Measurements from ENCODE around the gene CHRNA4.

CHRNA4 gene

GRCh38 chr20:63376283-63377250 lies 15.4 kb upstream of the CHRNA4 start:
- no peak for DNase-seq

- DNase-seq: no peak
These were observed 14.3 kb upstream of the CHRNA4 start for GRCh38 chr20:63375438-63375837.

DNA sequence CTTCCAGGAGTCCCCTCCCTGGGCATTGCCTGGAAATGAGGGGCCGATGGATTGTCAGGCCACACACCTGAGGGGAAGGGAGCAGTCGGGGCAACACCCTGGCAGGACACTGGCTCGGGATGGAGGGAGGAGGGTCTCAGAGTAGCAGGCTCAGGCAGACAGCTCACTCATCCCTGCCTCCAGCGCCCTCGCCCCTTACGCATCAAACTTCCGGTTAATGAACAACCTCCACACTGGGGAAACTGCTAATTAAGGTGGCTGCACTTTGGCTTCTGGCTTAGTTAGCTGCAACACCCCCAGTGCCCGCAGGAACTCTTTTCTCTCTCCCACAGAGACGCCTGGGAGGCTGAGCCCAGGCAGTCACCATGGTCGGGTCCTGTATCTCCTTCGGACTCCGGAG lies 13.4 kb upstream of the CHRNA4 start:
- no peak for DNase-seq

DNA sequence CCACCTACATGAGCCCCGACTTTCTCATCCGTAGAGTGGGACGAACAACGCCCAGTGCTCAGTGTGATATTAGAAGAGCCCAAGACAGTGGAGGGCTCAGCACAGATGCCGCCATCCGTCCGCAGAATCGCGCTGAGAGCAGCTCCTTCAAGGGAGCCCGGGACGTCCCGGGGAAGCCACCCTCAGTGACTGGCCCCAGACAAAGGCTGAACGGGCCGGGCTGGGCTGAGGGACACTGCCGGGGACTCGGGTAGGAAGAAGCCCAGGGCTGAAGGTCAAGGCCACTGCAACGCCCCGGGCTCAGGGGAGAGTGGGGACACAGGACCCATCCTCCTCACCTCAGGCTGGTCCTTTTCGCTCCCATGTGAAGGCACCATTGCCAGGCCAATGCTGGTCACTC lies 12.8 kb upstream of the CHRNA4 start:
- no peak for DNase-seq

DNA sequence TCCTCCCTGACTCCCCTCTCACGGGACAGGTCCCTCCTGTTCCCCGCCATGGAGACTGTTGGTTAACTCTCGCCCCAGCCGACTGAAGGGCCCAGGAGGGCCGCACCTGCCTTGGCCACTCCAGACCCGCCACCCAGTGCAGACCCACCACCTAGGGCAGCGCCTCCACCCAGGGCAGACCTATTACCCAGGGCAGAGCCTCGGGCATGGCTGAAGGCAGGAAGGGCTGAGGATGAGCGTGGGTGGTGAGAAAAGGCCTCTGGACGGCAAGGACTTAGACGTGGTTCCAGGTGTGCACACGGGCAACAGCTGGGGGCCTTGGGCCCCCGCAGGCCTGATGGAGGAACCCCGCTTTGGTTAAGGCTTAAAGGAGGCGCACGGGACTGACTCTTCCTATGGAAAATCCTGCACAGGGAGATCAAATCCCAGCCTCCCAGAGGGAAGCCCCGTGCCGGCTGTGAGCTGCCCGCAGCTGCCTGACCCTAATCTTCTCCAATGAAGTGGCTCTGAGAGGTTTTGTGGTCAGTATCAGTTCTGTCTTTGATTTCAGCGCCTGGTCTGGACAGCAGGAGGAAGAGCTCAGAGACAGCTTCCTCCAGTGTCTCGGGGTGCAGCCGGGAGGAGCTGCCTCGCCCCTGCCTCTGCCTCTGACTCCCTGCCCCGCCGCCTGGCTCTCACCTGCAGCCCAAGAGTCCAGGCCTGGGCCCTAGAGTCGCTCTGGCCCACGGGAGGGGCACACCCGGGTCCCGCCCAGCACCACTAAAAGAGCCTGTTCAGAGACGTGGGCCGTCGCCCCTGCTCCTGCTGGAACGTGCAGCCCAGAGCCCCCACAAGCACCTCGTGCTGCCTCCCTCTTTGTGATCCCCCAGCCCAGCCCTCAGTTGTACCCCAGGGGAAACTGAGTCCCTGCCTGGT lies 12.1 kb upstream of the CHRNA4 start:
- DNase-seq: no peak

DNA sequence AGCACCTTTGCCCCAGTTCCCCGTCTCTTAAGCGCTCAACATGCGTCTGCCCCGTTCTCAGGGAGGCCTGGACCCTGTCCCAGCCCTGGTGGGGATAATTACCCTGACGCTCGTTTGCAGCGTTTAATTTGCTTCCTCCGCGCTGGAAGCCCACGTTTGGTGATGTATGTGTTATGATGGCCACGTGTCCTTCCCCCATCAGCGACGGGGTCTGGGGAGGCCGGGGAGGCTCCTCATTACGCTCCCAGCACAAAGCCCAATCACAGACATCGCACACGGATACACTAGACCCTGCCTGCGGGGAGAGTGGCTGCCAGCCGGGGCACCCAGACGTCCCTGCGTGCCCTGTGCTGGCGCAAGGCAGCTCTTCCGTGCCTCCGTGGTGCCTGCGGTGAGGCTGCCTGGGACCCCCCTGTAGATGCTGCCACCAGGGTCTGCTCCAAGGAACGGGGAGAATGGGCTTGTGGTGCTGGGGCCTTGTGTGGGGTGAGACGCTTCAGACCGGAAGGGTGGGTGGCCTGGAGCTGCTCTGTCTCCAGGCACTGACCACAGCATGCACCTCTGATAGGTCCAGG lies 10.2 kb upstream of the CHRNA4 start:
- no peak for DNase-seq

DNA sequence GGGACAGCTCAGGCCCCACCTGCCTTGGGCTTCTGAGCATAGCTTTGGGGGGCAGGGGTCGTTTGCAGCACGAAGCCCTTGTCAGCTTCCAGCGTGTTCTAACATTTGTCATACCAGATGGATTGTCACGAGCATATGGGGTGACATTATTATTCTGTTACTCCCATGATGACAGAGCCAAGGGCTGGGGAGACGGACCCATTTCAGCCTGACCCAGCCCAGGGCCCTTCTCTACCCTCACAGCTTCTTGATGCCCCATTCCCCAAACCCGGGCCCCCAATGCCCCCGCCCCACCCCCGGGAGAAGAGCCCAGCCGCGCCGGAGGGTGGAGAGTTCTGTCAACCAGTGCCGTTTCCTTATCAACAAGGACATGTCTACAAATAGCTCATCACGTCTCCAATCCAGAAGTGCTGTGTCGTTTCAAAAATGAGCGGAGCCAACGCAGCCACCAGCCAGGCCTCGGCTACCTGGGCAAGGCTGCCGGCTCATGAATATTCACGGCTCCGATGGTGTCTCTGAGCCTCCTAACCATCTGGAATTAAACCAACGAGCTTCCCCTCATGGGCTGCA lies 9.6 kb upstream of the CHRNA4 start:
- DNase-seq: no peak

DNA sequence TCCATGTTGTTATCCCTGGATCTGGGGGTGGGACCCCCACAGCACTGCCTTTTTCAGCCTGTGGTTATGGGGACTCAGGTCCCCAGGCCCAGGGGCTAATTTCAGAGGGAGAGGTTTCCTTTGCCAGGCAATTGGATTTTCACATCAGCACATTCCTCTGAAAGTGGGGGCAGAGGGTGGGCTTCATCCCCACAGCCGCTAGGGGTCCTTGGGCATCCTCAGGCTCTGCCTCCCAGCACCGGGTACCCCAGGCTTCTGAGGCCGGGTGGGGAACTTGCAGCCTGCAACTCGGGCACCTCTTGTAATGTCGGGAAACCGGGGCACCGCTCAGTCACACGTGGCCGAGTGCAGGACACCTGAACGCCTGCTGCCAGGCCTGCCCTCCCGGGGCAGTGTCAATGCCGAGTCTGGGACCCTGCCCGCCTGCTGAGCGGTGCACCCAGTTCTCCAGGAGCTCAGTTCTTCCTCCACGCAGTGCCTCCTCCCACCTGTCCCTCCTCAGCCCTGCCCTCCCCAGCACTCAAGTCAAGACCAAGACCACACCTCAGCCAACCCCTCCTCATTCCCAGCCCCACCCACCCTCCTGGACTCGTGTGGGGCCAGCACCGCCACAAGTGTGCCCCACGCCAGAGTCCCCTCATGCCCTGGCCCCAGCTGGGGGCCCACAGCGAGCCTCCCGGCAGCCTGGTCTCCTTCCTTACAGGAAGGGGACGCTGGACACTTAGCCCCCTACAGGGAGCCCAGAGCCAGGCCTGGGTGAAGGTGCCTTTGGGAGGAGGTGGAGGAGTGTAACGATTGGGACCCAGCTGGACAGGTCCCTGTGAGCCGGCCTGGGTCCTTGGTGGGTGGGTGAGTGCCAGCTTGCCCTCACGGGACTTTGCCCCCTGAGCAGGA lies 8.8 kb upstream of the CHRNA4 start:
- no peak for DNase-seq

DNA sequence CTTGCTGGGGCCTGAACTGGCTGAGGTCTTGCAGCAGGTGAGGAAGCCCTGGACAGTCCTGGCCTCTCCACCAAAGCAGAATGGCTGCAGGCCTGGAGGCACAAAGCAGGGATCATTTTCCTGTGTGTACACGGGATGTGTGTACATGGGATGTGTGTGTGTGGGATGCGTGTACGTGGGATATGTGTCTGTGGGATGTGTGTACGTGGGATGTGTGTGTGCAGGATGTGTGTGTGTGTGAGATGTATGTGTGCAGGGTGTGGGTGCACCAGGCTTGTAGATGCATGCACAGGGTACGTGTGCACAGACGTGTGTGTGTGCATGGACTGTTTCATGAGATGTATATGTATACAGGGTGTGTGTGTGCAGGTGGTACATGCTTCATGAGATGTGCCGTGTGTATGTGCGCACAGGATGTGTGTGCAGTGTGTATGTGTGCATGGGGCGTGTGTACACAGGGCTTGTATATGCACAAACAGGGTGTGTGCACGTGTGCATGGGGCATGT lies 7.9 kb upstream of the CHRNA4 start:
- no peak for DNase-seq

- DNase-seq: no peak
These were observed 7.0 kb upstream of the CHRNA4 start for GRCh38 chr20:63368151-63368550.

- no peak for DNase-seq
These were observed 6.4 kb upstream of the CHRNA4 start for GRCh38 chr20:63367446-63368055.

DNA sequence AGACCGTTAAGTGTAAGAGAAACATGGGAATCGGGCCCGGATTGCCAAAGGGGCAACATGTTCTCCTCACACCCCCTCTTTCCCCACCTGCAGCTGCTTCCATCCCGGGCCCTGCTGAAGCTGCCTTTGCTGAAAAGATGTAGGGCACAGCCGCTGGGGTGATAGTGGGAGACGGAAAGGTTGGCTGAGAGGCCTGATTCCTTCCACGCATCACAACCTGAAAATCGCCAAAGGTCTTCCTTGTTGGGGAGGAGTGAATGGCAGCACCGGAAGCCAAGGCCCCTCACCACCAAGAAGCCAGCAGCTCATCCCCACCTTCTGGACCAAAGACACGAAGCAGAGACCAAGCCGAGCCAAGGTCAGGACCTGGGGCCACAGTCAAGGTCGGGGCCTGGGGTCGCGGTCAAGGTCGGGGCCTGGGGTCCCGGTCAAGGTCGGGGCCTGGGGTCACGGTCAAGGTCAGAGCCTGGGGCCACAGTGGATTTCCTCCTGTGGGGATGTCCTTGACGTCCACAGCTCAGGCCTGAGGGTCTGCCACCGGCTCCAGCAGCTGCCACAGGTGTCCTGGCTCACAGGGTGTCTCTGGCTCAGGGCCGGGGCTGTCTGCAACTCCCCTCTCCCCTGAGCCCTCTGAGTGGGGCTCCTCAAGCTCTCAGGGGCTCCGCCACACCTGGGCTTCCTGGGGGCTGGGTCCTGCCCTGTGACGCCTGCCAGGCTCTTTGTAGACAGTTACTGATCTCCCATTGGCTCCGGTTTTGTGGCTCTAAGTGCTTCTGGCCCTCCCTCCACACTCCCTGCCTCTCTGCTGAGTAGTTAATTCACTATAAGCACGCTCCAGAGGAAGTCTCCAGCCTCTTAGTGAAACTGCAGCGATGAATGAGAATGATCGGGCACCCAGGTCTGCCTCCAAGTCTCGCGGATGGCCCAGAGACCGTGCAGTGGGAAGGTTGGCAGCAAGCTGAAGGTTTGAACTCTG lies 5.5 kb upstream of the CHRNA4 start:
- DNase-seq: no peak

DNA sequence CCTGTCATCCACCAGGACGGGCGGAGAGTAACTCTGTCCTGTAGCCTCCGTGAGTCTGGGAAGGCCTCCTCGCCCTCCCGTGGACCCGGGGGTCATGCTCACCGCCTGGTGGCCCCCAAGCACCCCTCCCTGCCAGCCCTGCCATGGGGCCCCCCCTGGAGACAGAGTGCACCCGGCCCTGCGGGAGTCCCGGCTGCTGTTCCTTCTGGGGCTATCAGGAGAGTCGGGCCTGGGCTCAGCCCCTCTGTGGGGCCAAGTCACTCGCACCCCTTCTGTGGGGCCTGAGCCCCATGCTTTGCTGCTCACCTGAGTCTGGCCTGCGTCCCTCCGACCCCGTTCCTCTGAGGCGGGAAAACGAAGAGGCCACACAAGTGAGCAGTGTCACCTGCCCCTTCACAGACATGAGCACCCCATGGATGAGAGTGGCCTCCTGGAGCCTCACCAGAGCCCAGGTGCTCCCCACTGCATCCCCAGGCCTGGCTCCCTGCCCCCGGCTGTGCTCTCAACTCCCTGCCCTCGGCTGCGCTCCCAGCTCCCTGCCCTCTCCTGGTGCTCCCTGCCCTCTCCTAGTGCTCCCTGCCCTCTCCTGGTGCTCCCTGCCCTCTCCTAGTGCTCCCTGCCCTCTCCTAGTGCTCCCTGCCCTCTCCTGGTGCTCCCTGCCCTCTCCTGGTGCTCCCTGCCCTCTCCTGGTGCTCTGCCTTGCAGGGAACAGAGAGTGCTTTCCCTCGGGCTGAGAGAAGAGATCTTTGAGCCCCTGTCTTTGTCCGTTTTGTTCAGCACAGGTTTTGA lies 4.6 kb upstream of the CHRNA4 start:
- DNase-seq: no peak

- no peak for DNase-seq
These were observed 3.8 kb upstream of the CHRNA4 start for GRCh38 chr20:63364801-63365585.

GRCh38 chr20:63363981-63364561 lies 2.9 kb upstream of the CHRNA4 start:
- DNase-seq: no peak

DNA sequence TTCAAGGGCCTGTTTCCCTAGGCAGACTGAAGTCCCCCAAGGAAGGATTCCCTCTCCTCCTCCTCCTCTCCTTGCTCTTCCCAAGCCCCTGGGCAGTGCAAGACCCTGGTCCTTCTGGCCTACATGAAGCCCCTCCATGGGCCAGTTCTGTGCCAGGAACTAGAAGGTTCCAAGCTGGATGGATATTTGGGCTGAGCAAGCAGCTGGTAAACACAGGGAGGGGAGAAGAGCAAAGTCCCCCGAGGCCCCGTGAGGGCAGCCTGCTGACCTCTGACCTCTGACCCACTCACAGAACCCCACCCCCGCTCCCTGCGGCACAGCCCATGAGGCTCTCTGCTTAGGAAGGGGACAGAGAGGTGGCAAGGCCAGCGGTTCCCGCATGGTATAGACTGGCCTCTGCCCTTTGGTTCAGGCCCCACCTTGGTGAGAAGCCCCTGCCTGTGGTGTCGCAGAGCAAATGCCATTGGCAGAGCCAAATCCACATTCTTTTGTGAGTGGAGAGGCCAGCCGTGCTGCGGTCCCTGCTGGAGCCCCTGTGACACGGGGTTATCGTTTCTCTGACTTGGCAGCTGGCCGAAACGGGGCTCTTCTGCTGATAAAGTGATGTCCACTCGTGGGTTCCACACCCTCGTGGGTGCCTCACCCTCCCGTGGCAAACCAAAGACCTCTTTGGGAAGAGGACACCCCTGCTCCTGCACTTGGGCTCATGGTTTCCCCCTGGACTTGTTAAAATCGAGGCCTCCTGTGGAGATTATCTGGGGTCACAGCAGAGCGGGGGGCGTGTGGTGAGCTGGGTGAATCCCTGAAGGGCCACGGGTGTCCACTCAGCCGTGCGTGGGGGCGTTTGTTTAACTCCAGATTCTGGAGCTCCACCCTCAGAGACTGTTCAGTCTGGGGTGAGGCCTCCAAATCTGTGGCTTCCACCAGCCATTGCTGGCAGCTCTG lies 2.1 kb upstream of the CHRNA4 start:
- DNase-seq: no peak

Data from hematopoietic multipotent progenitor cell treated with erythropoietin and hydrocortisone succinate and interleukin-3 and kit ligand, for 8 days (in vitro differentiated cells).